Placental pericyte (primary cell): ENCODE data around the gene ARID4B. TPM values are rescaled to one million over a fixed set of nuclear protein-coding genes. Genes with fewer than 3 reads are reported as not detected.

ENCODE experiments used
- small RNA-seq: library from RNA; depleted of rRNA; stranded (forward); fragments of <200 nt; gene quantifications from one replicate; pipeline ENCODE3, GENCODE V24; 2012; ENCODE audit warnings: low replicate concordance
- total RNA-seq: library from RNA; depleted of rRNA; stranded (reverse); fragments of >200 nt; gene quantifications from 2 replicates; pipeline ENCODE4 v1.2.3, GENCODE V29; 2012

The ARID4B gene, protein sequence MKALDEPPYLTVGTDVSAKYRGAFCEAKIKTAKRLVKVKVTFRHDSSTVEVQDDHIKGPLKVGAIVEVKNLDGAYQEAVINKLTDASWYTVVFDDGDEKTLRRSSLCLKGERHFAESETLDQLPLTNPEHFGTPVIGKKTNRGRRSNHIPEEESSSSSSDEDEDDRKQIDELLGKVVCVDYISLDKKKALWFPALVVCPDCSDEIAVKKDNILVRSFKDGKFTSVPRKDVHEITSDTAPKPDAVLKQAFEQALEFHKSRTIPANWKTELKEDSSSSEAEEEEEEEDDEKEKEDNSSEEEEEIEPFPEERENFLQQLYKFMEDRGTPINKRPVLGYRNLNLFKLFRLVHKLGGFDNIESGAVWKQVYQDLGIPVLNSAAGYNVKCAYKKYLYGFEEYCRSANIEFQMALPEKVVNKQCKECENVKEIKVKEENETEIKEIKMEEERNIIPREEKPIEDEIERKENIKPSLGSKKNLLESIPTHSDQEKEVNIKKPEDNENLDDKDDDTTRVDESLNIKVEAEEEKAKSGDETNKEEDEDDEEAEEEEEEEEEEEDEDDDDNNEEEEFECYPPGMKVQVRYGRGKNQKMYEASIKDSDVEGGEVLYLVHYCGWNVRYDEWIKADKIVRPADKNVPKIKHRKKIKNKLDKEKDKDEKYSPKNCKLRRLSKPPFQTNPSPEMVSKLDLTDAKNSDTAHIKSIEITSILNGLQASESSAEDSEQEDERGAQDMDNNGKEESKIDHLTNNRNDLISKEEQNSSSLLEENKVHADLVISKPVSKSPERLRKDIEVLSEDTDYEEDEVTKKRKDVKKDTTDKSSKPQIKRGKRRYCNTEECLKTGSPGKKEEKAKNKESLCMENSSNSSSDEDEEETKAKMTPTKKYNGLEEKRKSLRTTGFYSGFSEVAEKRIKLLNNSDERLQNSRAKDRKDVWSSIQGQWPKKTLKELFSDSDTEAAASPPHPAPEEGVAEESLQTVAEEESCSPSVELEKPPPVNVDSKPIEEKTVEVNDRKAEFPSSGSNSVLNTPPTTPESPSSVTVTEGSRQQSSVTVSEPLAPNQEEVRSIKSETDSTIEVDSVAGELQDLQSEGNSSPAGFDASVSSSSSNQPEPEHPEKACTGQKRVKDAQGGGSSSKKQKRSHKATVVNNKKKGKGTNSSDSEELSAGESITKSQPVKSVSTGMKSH (N-terminal part only)
- 20.4 and 25.3 TPM in 2 replicates for total RNA-seq

DNA sequence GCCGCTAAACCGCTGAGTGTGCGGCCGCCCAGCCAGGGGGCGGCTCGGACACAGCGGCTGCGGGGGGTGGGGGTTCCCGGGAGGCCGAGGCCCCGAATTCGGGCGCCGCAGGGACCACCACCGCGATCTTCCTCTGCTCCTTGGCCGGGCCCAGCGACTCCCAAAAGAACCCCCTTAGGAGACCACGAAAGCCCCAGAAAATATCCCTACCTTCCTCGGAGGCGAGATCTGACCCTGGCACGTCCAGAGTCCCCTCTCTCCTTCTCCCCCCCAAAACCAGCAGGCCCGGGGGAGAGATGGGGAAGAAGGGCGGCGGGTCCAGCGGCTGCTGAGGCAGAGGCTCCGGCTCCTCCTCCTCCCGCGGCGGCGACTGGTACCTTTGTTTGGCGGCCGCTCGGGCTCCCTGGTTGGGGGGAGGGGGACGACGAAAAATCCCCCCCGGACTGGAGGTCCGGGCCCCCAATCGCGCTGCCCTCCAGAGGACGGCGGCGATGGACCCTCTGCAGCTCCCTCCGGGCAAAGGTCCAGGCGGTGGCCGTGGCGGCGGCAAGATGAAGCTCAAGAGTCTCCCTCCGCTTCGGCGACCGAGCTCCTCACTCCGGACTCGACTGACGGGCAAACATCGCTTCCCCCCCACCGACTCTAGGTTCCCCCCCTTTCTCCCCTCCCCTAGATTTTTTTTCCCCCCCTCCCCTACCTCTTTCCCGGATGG lies at the start of gene ARID4B:
ARID4B (minus strand) TSS at position 621 of the 712 bp plus-strand sequence. CDS start 1,260 bp downstream, outside the sequence.

DNA sequence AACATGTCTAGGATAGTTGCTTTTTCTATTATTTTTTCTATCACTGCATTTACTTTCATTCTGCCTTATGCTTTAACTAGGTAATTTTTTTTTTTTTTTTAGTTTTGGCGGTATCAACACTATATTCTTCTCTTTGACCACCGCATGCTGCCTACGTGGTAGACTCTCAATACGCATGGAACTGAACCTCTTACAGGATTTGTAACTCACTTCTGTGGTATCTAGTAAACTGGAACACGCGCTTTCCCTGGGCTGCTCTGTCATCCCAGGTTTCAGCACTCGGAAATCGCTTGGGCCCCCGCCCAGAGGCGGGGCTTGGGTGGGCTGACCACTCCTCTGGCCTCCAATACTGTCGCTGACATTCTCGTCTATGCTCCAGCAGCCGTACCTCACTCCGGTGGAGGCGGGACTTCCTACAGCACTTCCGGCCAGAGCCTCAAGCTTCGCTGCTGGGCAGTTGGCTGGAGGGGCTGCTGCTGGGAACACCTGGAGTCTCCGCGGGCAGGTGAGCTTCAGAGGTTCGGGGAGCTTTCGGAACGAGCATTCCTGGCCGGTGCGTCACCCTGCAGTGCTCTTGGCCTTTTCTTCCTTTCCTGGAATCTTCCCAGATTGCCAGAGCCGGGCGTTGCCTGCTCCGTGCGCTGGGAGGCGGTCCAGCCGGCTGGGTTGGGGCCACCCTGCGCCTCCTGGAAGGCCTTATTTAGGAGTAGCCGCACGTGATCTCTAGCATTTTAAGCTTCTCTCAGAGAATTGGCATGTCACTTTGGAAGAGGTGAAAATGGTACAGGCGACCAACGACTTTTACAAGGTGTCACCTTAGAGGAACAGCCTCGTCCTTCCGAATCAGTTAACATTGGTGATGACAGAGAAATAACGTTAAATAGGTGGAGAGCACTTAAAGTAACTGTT lies 39.3 kb upstream of the ARID4B start, which contains the start of gene TBCE:
TBCE (plus strand) TSS at position 428 of the 909 bp plus-strand sequence. CDS start 12,623 bp downstream, outside the sequence.

DNA sequence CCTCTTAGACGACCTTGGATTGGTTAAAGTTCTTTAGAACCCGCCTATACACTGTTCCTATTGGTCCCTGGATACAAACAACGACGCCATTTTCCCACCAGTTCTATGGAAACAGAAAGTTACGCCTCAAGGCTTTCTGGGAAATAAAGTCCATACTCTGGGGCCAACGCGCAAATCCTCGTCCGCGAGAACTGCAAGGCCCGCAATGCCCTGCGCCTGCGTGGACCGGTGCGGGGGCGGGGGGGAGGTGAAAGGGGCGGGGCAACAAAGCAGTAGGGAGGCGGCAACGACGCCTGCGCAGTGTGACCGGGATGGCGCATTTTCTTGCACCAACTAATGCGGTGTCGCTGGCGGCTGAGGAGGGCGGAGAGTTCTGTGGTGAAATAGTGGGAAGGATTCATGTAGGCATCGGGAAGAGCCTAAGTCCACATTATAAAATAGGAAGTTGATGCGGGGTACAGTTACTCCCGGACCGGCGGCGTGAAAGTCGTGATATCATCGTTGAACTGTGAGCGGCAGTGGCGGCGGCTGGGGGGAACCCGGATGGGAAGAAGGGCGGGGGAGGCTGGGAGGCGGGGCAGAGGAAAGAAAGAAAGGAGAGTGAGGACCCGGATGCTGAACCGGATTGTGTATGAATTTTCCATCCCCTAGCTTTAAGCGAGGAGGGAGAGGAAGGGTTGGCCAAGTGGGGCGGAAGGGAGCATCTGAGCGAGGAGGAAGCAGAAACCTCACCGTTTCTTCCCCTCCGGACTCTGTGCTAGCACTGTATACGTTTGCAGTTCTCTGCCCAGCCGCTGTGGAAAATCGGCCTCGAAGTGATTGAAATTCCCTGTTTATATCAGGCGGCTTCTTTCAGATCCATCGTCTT lies 526 bp upstream of the ARID4B start, which contains the start of gene GGPS1:
GGPS1 (plus strand) TSS at position 300 of the 868 bp plus-strand sequence. CDS start 6,695 bp downstream, outside the sequence.

DNA sequence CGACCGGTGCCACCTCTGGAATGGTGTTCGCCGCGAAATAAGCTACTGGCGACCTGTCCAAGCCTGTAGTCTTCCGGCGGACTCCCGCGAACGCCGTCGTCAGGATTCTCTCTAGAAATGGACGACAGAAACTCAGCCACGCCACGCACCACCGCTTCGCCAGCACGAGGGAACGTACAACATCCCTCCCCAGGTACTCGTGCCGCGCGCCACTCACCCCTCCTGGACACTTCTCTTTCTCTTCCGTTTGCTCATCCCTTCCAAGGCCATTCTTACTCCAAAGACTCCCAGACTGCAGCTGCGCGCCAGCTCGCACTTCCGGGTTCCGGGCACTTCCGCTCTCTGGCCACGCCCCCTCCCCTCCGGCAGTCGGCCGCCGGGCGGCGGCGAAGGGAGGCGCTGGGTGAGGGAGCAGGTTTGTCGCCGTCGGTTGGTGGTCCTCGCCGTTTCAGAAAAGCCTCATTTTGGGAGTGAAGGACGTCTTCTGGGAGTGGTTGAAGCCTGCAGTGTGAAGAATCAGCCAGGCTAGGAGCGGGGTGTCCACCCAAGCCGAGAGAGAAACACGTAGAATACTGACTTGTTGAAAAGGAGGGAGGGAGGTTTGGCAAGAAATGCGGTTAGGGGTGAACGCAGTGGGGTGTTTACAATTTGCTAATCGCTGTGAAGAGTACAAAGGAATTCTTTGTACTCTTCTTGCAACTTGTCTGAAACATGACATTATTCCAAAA lies 166.9 kb downstream of the ARID4B start, which contains the start of gene RBM34:
RBM34 (minus strand) TSS at position 294 of the 728 bp plus-strand sequence; CDS start at position 270, 24 bp downstream.

DNA sequence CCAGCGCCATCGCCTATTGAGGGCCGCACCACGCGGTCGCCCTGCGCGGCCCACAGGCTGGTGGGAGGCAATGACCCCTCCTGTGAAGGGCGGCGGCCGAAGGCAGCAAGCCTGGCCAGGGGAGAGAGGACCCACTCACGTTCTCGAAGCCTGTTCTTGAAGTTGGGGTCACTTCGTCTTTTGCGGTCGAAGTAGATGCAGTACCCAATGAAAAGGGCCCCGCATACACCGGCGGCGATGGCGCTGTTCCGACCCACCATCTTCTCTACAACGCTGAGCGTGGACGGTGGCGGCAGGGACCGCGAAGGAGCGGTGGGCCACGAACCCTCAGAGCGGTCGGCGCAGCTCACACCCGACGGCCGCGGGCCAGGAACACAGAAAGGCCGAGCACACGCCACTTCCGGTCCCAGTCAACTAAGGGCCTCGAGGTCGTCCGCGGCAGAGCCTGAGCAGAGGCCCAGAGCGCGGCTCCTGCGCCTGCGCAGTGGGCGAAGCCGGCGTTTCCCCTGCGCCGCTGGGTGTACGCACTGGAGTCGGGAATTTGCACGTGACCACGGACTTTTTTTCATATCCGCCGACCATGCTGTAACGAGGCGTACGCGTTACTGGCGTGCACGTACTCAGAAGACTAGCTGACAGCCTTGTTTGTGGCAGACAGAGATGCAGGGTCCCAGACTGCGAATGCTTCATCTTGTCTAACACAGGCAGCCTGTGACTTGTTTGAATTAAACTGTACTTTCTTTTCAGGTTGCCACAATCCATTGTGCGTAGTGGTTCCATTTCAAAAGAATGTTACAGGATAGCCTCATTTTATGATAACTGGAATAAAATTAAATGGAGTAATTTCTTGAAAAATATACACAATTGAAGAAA lies 199.3 kb downstream of the ARID4B start, which contains the start of gene TOMM20:
TOMM20 (minus strand) TSS at position 382 of the 873 bp plus-strand sequence; CDS start at position 260, 122 bp downstream.

Small RNA genes within 50 kb of the gene (small RNA-seq; reads per million reads assigned to genes)
- gene AL391994.1 (not detected), gene MIR4753 (0.68 reads per million, percentile 30 among the genes with 10 or more reads in this experiment), gene SNORA14B (178 reads per million, percentile 99 among the genes with 10 or more reads in this experiment)

Other genes with a start within 250 kb of the ARID4B start
- 93.4 and 104 TPM in 2 replicates for gene TOMM20, start 199.3 kb downstream of the ARID4B start, total RNA-seq
- 32.5 and 65.9 TPM in 2 replicates for gene RBM34, start 166.9 kb downstream of the ARID4B start, total RNA-seq
- 23.2 and 27.1 TPM in 2 replicates for gene GGPS1, start 391 bp upstream of the ARID4B start, total RNA-seq
- gene TBCE, start 39.2 kb upstream of the ARID4B start, total RNA-seq = 23.4 and 31.2 TPM in 2 replicates
- gene B3GALNT2, start 176.3 kb upstream of the ARID4B start, total RNA-seq = 39.6 and 54.7 TPM in 2 replicates